NCI-H82 (cell line): ENCODE results near the gene HYKK.
"Not testable (repeated sequence)": the region's sequence is repeated elsewhere in the genome, so short reads cannot be mapped to it uniquely, and the experiment has no call there.

Source experiments
- DNase-seq: peaks from one replicate; lab custom pipeline; 2025; lab: John Stamatoyannopoulos, UW

The HYKK gene

GRCh38 chr15:78506971-78507830 is at the start of gene HYKK:
Gene HYKK, plus strand, starts transcription at chr15:78507577. Its CDS starts 5,512 bp downstream, at chr15:78513089.
- DNase-seq, result peak; percentile 99

- no peak for DNase-seq
Observed at GRCh38 chr15:78460737-78461136, 46.6 kb upstream of the HYKK start.

- peak; percentile 25 for DNase-seq
Observed at GRCh38 chr15:78461171-78461888, 46.0 kb upstream of the HYKK start.

- DNase-seq, result no peak
Observed at GRCh38 chr15:78469031-78469430, 38.3 kb upstream of the HYKK start.

GRCh38 chr15:78477295-78477694 is 30.1 kb upstream of the HYKK start:
- DNase-seq, result no peak

GRCh38 chr15:78479650-78480049 is 27.7 kb upstream of the HYKK start:
- no peak for DNase-seq

GRCh38 chr15:78481917-78482316 is 25.5 kb upstream of the HYKK start:
- no peak for DNase-seq

- DNase-seq, result no peak
Observed at GRCh38 chr15:78492872-78493271, 14.5 kb upstream of the HYKK start.

GRCh38 chr15:78501857-78502256 is 5.5 kb upstream of the HYKK start:
- no peak for DNase-seq

- no peak for DNase-seq
Observed at GRCh38 chr15:78502641-78503040, 4.7 kb upstream of the HYKK start.

- peak; percentile 53 for DNase-seq
Observed at GRCh38 chr15:78507831-78508160, 419 bp downstream of the HYKK start.

GRCh38 chr15:78508272-78508671 is 895 bp downstream of the HYKK start:
- no peak for DNase-seq

- peak; percentile 28 for DNase-seq
Observed at GRCh38 chr15:78509726-78510312, 2.4 kb downstream of the HYKK start.

GRCh38 chr15:78520035-78520434 is 12.7 kb downstream of the HYKK start:
- DNase-seq, result not testable (repeated sequence)

- no peak for DNase-seq
Observed at GRCh38 chr15:78524230-78524629, 16.9 kb downstream of the HYKK start.

GRCh38 chr15:78527325-78527724 is 19.9 kb downstream of the HYKK start:
- no peak for DNase-seq

- DNase-seq, result no peak
Observed at GRCh38 chr15:78533331-78533730, 26.0 kb downstream of the HYKK start.

- no peak for DNase-seq
Observed at GRCh38 chr15:78536134-78536533, 28.8 kb downstream of the HYKK start.

- DNase-seq, result no peak
Observed at GRCh38 chr15:78537266-78537905, 30.0 kb downstream of the HYKK start.

- DNase-seq, result no peak
Observed at GRCh38 chr15:78538358-78538757, 31.0 kb downstream of the HYKK start.

GRCh38 chr15:78539464-78540140 is 32.2 kb downstream of the HYKK start:
- DNase-seq, result not testable (repeated sequence)
